GF-D8 (cell line): ENCODE data around the gene SLC38A10.
"Not testable (repeated sequence)": the region's sequence is repeated elsewhere in the genome, so short reads cannot be mapped to it uniquely, and the experiment has no call there.

Experiments used
- DNase-seq: peaks from one replicate; lab custom pipeline; 2025; lab: John Stamatoyannopoulos, UW

Gene SLC38A10

DNA sequence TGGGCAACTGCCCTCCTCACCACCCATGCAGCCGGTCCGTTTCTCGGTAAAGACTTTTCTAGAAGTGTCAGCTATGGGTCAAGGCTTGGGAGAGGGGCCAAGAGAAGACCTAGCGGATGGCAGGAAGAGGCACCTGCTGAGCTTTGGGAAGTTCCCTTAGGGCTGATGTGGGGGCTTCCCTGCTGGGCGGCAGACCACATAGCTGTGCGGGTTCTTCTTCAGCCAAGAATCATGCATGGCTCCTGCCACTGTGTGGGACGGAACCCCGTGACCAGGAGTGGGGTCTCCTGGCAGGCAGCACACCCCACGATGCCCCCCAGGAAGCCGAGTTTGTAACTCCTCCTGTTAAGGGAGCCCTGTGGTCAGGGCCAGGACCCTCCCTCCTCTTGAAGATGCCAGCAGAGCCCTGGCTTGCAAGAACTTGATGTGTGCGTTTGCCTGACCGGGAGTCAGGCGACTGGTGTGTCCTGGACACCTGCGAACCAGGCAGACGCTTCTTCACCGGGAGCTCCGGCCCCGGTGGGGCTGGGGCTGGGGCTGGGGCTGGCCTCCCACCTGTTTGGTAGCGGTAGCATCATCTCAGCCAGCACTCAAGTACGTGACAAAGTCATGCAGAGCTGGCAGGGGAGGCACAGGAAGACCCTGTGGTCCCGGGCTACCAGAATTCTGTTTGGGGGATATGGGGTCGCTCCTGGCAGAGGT lies 17.7 kb upstream of the SLC38A10 start:
- no peak for DNase-seq

DNA sequence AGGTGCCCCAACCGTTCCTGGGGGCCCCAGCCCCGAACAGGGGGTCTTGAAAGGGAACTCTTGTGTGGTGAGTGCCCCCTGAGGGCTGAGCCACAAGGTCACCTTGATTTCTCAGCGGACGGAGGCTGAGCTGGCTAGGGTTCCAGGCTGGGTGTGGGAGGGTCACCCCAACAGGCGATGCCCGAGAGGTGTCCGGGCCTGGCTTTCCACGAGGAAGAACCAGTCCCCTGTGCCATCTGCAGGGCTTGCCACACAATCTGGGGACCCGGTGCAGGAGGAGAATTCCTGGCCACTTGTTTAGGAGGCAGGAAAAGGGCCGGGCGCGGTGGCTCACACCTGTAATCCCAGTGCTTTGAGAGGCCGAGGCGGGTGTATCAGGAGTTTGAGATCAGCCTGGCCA lies 16.8 kb upstream of the SLC38A10 start:
- DNase-seq, result no peak

DNA sequence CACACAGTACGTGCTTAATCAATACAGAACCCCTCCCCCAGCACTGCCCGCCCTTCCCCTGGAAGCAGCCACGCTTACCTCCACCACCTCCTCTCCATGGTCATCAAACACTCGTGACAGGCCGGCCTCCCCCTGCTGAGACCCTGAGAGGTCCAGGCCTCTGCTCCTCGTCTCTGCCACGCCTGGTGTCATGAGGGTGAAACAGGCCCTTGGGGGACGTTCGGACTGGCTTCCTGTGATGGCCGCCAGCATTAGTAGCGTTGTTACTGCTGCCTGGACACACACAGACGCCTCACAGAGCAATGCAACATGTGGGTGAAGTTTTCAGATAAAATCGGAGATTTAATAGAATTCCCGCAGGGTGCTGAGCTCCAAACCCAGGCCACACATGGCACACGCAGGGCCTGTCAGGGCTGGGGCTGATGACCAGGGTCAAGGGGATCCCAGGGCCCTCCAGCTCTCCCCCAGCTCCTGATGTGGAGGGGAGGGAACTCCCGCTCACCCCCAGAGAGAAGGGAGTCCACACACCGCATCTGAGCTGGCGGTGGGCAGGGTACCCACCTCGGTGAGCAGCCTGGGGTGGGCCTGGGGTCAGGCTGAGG lies 15.9 kb upstream of the SLC38A10 start:
- DNase-seq, result no peak

DNA sequence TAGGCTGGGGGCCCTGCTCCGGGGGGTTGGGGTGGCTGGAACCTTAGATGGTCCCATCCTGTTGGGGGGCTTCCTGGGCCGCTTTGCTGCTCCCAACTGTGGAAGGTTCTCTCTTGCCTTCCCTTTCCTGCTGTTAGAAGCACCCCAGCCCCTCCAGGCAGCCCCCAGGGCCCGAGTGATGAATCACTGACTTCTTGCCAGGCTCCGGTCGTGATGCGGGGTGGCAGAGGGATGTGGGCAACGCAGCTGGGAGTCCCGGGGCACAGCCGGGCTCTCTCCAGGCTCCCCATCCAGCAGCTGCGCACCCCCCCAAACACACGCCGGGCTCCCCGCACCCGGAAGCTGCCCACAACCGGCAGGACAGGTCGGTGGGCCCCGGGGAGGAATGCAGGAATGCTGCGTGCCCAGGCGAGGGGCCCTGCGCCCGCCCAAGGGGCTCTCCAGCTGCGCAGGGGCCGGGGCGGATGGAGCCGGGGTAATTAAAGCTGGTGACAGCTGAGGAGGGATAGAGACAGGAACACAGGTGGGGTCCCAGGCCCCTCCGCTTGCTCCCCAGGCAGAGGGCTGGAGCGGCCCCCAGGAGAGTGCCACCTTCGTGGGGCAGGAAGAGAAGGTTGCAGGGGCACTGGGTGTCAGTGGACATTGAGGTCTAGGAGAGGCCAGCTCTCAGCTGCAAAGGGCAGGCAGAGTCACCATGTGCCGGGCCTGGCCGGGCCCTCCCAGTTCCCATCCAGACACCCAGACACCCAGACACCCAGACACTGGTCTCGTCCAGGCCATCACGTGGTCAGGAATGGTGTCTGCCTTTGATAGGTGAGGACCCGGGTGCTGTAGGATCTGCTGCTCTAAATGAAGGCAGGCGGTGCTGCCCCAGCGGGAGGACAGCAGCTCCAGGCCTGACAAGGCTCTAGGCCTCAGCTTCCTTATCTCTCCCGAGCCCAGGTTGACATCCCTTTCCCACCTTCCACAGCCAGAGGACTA lies 15.0 kb upstream of the SLC38A10 start:
- DNase-seq, result no peak

DNA sequence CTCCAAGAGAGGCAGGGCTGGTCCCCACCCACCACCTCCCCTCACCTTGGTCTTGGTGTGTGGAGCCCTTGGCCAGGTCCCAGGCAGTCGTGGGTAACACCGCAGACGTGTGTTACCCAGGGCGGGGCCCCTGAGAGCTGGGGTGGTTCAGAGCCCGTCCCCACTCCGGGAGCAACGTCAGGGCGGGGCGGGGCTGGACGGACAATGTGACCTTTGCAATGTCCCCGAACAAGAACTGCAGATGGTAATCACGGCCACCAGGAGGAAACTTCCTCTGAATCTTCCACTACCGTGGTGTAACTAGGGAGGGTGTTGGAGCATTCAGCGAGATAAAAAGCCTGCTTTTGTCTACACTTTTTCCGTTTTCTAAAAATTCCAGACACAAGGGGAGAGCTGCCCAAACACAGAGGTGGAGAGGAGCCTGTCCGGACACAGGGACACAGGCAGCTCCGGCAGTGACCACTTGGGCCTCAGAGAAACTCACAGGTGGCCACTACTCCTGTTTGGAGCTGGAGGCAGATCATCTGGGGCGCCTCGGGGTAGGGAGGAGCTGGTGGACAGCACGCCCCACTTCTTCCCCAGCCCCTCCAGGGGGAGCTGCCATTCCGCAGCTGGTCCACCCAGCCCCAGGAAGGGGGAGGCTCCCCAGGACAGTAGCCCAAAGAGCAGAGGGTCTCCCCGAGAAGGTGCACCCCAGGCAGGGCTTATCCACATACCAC lies 14.2 kb upstream of the SLC38A10 start:
- peak; percentile 61 for DNase-seq

DNA sequence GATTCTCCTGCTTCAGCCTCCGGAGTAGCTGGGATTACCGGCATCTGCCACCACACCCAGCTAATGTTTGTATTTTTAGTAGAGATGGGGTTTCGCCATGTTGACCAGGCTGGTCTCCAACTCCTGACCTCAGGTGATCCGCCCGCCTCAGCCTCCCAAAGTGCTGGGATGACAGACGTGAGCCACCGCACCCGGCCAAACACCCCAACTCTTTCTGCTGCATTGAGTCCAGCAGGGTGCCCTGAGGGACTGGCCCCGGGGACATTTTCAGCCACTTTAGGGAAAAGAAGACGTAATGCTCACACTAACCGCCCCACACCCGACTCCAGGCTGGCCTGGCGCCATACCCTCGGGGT lies 13.7 kb upstream of the SLC38A10 start:
- not testable (repeated sequence) for DNase-seq

DNA sequence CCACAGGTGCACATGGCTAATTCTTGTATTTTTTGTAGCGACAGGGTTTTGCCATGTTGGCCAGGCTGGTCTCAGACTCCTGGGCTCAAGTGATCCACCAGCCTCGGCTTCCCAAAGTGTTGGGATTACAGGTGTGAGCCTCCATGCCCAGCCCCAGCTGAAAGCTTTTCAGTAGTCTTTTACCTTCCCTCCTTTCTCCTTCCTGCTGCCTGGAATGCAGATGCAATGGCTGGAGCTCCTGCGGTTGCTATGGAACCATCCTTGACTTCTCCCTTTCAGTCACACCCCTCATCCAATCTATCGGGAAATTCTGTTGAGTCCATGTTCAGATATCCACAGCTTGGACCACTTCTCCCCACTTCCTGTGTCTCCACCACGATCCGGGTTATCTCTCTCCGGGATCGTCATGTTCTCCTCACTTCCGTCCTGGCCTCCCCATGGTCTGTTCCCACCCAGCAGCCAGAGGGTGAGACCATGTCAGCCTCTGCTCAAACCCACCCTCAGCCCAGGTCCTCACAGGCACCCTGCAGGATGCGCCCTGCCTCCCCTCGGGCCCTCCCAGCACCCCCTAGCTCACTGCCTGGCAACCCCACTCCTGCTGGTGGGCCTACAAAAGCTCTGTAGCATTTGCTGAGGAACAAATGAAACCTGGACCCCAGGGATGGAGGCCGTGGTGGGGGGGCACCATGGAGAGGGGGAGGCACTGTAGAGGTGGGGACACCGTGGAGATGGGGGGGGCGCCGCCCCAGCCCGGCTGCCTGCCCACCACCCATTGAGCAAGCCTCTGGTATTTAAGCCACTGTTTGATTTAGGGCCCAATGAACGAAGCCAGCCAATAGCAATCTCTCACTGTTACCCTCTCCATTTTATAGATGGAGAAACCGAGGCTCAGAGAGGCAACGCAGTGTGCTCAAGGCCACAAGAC lies 12.8 kb upstream of the SLC38A10 start:
- no peak for DNase-seq

DNA sequence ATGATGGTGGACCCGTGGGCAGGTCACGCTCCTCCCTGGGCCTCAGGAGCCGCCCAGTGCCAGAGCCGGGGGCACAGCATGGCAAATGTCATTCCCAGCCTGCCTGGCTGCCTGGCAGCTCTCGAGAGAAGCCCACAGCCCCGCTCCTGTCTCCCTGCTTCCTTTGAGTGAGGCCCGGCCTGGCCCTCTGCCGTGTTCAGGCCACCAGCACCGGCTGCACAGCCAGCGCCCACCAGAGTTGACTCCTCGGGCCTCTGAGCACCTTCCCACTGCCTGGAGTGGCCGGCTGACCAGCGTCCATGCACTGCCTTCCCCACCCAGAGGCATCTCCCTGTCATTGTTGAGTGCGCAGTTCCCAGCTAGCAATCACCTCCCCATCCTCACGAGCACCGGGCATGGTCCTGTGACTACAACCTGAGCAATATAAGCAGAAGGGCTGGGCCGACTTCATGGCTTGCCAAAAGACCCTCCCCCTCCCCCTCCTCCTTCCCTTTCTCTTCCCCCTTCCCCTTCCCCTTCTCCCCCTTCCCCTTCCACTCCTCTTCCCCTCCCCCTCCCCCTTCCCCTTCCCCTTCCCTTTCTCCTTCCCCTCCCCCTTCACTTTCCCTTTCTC lies 11.9 kb upstream of the SLC38A10 start:
- DNase-seq, result no peak

DNA sequence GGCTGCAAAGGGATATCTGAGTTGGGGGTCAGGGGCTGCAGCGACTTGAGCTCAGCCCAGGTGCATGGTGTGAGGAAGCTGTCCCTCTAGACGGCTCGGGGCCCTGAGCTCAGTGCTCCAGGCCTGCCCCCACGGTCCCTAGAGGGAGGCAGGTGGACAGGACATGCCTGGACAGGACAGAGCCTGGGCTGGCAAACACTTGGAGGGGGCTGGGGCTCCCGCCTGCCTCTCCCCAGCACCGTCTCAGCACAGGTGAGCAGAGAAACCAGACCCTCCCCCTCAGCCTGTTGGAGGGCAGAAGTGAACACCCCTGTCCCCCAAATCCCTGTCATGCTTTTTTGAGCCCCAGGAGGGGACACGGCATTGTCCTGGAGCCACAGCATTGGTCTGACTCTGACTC lies 11.4 kb upstream of the SLC38A10 start:
- DNase-seq, result no peak

DNA sequence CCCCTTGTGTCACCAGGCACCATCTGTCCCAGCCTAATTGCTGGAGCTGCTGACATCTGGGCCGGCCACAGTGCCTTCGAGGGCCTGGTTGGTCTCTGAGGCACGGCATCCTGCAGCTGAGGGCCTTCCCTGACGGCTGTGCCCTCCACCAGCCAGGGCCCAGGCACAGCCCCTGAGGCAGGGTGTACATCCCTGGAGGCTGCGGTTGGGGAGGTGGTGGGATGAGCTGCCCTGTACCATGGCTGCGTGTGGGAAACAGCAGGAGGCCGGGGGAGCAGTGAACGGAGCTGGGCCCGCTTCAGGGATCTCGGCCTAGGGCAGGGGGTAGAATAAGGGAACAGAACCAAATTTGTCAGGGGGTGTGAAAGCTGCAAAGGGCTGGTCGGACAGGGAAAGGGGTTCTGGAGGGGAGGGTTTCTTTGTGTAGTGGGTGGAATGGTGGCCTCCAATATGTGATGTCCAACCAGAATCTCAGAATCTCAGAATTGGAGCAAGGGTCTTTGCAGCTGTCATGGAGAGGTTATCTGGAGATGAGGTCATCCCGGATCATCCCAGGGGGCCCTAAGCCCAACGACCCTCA lies 10.0 kb upstream of the SLC38A10 start:
- DNase-seq, result no peak

DNA sequence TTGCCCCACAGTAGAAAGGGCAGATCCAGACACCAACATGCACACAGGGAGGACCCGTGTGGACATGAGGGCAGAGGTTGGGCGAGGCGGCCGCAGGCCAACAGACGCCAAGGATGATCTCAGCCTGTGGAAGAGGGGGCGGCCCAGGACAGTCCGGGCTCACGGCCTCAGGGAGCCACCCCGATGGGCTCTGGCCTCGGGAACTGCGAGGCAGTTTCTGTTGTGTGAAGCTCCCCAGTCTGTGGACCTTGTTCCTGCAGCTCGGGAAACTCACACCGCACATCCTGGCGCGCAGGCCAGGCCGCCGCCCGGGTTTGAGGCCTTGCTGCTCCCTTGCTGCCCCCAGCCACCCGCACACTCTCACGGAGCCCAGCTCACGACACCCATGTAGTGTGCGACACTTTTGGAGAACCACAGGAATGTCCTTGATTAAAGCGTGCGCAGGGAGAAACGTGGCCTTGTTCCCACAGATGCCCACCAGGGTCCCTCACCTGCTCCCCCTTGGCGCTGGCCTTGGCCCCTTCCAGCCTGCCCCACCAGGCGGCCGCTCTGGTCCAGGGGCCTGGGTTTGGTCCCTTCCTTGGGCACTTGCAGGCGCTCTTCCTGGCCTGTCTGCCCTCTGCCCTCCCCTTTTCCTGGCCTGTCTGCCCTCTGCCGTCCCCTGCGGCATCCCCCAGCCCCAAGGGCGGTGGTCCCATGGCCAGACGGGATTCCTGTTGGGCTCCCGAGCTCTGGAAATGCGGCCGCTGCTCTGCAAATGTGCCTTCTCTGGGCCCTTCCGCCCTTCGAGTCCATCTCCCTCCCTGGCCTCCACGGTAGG lies 9.3 kb upstream of the SLC38A10 start:
- no peak for DNase-seq

DNA sequence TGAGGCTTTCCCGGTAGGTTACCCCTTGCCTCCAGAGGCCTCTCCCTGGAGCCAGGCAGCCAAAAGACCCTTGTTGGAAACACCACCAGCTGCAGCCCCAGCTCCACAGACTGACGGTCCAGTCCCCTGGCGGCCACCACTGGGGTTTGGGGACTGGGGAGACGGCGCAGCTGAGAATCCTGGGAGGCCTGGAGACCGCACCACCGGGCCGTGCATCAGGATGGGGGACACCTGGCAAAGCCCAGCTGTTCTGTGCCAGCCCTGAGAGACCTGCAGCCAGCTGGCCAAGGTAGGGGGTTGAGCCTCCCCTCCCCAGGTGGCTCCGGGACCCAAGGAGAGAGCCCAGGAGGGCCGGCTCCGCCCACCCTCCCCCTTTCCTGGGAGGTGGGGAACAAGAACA lies 8.3 kb upstream of the SLC38A10 start:
- DNase-seq, result no peak

DNA sequence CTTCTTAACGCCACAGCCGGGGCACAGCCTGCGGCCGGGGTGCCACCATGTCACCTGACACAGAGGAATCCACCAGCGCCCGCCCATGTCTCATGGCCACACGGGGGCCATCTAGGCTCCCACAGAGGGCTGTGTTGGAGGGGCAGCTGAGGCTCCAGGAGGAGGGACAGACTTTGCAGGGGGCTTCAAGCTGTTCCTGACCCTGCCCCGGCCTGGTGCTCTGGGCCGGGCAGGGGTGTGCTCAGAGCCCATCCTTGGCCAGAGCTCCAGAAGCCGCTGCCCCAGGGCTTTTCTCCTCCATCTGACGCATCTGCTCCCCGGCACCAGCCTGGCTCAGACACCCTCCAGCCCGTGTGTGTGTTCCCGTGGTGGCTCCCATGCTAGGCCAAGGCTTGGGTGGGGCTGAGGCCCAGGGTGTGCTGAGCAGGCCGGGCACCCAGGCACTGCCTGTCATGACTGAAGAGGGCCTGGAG lies 7.8 kb upstream of the SLC38A10 start:
- no peak for DNase-seq

DNA sequence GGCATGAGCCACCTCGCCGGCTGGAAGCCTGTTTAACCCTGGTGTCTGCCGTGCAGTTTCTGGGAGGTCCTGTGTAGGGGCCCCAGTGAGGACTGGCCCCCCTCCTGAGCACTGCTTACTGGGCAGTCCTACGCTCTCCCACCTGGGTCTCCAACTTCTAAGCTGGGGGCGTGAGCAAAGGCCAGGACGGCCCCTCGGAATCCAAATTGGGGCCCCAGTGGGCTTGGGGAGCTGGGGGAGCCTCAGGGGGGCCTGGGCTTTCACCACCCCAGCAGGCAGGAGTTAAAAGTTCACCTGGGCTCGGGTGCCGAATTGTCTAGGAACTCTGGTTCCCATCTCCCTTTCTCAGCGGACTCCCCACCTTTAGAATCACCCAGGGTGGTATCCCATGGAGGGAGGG lies 7.2 kb upstream of the SLC38A10 start:
- no peak for DNase-seq

DNA sequence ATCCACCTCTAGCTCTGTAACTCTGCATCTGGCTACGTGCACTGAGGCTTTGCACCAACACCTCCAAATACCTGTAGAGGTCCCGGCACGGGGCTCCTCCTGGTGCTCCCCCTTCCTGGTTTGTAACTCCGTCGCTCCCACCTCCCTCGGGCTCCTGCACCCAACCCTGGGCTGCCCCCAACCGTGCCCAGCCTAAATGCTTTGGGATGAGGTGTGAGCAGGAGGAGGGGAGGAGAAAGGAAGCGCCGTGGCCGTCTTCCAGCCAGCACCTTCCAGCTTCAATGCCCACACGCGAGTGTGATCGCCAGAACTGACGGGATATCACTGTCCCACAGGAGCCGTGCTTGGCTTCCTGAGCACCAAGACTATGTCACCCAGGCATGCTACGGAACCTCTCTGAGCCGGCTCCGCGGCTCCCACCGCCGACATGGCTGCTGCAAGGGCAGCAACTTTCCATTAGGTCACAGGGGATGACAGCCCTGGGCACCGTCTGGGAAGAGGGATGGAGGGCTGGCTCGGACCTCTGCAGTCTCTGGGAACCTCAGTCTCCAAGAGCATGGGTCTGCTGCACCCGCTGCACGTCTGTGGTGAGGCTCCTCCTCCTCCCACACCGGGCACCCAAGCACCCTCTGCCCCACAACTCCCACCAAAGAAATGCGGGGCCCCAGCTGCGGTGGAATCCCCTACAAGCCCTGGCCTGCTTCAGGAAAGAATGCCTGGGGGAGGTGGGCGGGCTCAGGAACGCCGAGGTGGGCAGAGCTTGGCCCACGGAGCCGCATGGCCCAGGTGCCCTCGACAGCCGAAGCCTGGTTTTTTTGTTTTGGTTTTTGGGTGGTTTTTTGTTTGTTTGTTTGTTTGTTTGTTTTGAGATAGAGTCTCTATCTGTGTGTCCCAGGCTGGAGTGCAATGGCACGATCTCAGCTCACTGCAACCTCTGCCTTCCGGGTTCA lies 6.4 kb upstream of the SLC38A10 start:
- no peak for DNase-seq

DNA sequence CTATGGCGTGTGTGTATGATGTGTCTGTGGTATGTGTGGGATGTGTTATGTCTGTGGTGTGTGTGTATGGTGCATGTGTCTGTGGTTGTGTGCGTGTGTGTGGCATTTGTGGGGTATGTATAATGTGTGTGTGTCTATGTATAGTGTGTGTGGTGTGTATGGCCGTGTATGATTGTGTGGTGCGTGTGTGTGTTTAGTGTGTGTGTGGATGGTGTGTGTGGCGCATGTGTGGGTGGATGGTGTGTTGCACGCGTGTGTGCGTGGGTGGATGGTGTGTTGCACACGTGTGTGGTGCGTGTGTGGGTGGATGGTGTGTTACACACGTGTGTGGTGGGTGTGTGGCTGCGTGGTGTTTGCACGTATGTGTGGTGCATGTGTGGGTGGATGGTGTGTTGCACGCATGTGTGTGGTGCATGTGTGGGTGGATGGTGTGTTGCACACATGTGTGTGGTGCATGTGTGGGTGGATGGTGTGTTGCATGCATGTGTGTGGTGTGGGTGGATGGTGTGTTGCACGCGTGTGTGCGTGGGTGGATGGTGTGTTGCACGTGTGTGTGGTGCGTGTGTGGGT lies 5.6 kb upstream of the SLC38A10 start:
- DNase-seq, result no peak

DNA sequence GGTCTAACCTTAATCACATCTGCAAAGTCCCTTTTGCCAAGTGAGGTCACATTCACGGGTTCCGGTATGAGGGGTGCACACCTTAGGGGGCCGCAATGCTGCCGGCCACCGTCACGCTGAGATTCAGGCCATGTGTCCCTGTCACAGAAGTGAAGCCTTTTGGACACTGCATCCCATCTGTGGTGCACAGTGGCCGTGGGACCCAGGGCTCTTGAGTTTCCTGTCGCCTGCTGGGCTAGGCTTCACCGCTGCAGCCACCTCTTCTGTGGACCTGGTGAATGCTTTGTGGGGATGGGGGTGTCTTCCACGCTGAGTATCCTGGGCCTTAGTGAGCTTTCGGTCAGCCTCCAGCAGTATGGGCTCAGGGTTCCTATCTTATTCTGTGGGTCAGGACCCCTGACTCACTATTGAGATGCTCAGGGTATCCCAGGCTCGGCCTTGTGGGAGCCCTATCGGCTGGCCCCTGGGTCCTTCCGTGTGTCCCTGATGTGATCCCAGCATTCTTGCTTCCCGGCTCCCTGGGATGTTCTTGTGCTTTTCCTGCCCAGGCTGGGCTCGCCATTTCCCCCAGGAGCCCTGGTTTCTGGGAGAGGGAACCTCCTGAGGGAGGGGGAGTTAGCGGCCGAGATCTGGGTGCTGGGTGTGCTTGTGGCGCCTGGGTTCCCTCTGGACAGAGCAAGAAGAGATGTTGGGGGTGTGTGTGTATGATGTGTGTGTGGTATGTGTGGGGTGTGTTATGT lies 4.9 kb upstream of the SLC38A10 start:
- DNase-seq, result no peak
